Measurements from ENCODE around the gene BICD1. TPM values are rescaled to one million over a fixed set of nuclear protein-coding genes. Genes with fewer than 3 reads are reported as not detected.

Gene BICD1
- total RNA-seq, 1 donor from 2014 or later = 561 TPM

DNA sequence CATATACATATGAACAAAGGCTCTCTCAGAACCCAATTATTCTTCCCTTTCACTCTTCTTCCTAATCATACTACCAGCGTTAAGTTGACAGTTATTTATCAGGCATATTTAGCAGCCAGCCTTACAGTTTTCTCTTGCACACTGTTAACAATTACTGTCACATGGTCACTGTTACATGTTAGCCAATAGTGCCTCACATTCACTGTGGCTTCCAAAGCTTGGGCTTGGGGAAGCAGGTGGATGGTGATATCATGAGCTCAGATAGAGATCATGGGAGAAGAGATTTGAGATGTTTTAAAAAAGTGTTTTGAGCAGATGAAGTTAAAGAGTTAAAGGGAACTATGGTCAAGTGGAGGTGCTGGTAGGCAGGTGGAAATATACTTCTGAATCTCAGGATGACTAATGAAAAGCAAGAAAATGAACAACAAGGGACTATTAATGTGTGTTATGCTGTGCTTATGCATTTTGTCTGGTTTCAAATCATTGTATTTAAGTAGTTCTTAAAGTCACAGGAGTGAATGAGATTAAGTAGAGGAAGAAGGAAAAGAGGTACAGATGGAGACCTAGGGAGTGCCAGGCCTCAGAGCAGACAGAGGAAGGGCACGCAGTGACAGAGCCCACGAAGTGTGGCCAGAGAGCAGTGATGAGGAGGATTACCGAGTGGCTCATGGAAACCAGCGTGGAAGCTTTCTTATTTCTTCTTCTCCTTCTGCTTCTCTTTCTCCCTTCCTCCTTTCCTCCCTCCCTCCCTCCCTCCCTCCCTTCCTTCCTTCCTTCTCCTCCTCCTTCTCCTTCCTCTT is 39.6 kb downstream of the BICD1 start:
- H3K27me3 Mint-ChIP-seq (ENCODE audit: unreplicated experiment) = peaks cover 6% of the 10 kb centered on the region
- TF ChIP-seq, protein P1, sequence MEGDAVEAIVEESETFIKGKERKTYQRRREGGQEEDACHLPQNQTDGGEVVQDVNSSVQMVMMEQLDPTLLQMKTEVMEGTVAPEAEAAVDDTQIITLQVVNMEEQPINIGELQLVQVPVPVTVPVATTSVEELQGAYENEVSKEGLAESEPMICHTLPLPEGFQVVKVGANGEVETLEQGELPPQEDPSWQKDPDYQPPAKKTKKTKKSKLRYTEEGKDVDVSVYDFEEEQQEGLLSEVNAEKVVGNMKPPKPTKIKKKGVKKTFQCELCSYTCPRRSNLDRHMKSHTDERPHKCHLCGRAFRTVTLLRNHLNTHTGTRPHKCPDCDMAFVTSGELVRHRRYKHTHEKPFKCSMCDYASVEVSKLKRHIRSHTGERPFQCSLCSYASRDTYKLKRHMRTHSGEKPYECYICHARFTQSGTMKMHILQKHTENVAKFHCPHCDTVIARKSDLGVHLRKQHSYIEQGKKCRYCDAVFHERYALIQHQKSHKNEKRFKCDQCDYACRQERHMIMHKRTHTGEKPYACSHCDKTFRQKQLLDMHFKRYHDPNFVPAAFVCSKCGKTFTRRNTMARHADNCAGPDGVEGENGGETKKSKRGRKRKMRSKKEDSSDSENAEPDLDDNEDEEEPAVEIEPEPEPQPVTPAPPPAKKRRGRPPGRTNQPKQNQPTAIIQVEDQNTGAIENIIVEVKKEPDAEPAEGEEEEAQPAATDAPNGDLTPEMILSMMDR (IDR thresholded peaks at IDR 0.05; ENCODE audit: partially characterized antibody, unreplicated experiment) = no peak
- DNase-seq = no peak
- H3K27ac Mint-ChIP-seq (ENCODE audit: unreplicated experiment) = no peak overlapping the region
- H3K4me3 Mint-ChIP-seq (ENCODE audit: unreplicated experiment) = no peak overlapping the region
- peaks cover 11% of the 10 kb centered on the region for H3K36me3 Mint-ChIP-seq (ENCODE audit: unreplicated experiment)
- peaks cover 23% of the 10 kb centered on the region for H3K9me3 Mint-ChIP-seq (ENCODE audit: unreplicated experiment)
- peaks cover 36% of the 10 kb centered on the region for H3K4me1 Mint-ChIP-seq (ENCODE audit: low read depth, unreplicated experiment)

DNA sequence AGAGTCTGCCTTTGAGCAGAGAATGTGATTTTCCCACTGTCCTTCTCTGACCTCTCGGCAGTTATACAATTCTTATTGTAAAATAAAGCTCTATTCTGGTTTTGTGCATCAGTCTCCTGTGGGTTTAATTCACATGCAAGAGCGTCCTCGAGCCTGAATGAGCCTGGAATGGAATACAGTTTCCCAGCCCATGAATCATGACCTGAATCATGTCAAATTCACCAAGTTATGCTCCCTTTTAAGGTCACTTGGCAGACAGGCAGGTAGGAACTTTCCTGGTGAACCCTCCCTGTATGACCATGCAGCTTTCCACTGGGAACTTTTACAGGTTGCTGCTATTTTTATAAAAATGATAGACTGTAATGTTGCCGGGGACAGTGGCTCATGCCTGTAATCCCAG is 41.7 kb downstream of the BICD1 start:
- DNase-seq = no peak
- peak overlapping the region; percentile 49 for H3K27ac Mint-ChIP-seq (ENCODE audit: unreplicated experiment)
- TF ChIP-seq, protein P1 (IDR thresholded peaks at IDR 0.05; ENCODE audit: partially characterized antibody, unreplicated experiment) = no peak
- peaks cover 11% of the 10 kb centered on the region for H3K27me3 Mint-ChIP-seq (ENCODE audit: unreplicated experiment)
- H3K36me3 Mint-ChIP-seq (ENCODE audit: unreplicated experiment) = peaks cover 11% of the 10 kb centered on the region
- no peak overlapping the region for H3K4me3 Mint-ChIP-seq (ENCODE audit: unreplicated experiment)
- H3K9me3 Mint-ChIP-seq (ENCODE audit: unreplicated experiment) = peaks cover 17% of the 10 kb centered on the region
- peaks cover 35% of the 10 kb centered on the region for H3K4me1 Mint-ChIP-seq (ENCODE audit: low read depth, unreplicated experiment)

DNA sequence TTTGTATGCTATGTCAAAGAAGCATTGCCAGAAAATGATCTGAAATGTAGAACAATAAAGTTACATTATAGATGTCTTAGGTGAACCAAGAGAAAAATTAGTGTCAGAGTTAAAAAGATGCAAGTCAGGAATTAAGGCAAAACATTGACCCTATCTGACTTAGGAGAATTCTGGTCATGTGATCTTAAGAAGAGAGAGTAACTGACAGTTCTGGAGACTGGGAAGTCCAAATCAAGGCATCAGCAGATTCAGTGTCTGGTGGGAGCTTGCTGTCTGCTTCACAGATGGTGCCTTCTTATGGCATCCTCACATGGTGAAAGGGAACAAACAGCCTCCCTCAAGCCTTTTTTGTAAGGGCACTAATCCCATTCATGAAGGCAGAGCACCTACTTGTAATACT is 42.8 kb downstream of the BICD1 start:
- TF ChIP-seq, protein P1 (IDR thresholded peaks at IDR 0.05; ENCODE audit: partially characterized antibody, unreplicated experiment) = no peak

DNA sequence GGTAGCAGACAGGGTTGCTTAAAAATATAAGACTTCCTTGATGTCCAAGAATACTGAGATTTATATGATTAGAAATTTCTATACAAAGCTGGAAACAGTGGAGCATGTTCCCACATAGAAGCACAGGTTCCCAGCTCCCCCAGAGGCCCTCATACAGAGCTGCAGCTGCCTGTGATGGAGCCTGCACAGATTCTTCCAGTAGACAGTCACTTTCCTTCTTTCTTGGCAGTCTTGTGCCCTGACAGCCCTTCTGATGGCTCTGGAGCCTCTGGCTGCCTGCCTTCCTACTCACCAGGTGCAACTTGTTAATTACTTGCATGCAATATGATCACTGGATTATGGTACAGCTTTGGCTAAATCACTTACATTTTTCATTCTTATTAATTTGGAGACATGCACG is 44.4 kb downstream of the BICD1 start:
- peaks cover 12% of the 10 kb centered on the region for H3K27me3 Mint-ChIP-seq (ENCODE audit: unreplicated experiment)
- peak overlapping the region; percentile 71 for H3K27ac Mint-ChIP-seq (ENCODE audit: unreplicated experiment)
- no peak for DNase-seq
- H3K4me1 Mint-ChIP-seq (ENCODE audit: low read depth, unreplicated experiment) = peaks cover 59% of the 10 kb centered on the region
- TF ChIP-seq, protein P1 (IDR thresholded peaks at IDR 0.05; ENCODE audit: partially characterized antibody, unreplicated experiment) = no peak
- H3K9me3 Mint-ChIP-seq (ENCODE audit: unreplicated experiment) = peaks cover 32% of the 10 kb centered on the region
- H3K36me3 Mint-ChIP-seq (ENCODE audit: unreplicated experiment) = peaks cover 11% of the 10 kb centered on the region
- peak overlapping the region; percentile 4 for H3K4me3 Mint-ChIP-seq (ENCODE audit: unreplicated experiment)

More for the DNA sequence above, 42.8 kb downstream of the BICD1 start:
- peaks cover 44% of the 10 kb centered on the region for H3K4me1 Mint-ChIP-seq (ENCODE audit: low read depth, unreplicated experiment)
- DNase-seq = no peak
- H3K36me3 Mint-ChIP-seq (ENCODE audit: unreplicated experiment) = peaks cover 11% of the 10 kb centered on the region
- H3K4me3 Mint-ChIP-seq (ENCODE audit: unreplicated experiment) = peak overlapping the region; percentile 43
- peaks cover 11% of the 10 kb centered on the region for H3K27me3 Mint-ChIP-seq (ENCODE audit: unreplicated experiment)
- peaks cover 18% of the 10 kb centered on the region for H3K9me3 Mint-ChIP-seq (ENCODE audit: unreplicated experiment)
- peak overlapping the region; percentile 44 for H3K27ac Mint-ChIP-seq (ENCODE audit: unreplicated experiment)

DNA sequence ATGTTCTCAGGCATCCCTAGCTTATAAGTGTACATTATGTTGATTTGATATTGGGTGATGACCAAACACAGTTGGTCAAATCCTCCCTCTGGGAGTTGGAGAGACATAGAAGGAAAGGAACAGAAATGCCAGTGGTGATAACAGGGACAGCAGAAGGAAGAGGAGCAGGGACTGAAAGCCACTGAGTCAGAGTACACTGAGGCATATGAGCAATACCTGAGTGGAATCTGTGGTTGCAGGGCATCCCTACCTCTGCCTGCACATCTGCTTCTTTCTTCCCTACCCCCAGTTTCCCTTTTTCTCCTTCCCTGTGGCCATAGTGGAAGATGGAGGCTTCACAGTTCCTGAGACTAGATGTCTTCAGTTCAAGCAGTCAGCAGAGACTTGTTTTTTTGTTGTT is 44.9 kb downstream of the BICD1 start:
- Mint-ChIP-seq H3K27ac (ENCODE audit: unreplicated experiment) (peak overlapping the region; percentile 71), H3K36me3 (ENCODE audit: unreplicated experiment) (peaks cover 11% of the 10 kb centered on the region), H3K9me3 (ENCODE audit: unreplicated experiment) (peaks cover 34% of the 10 kb centered on the region), H3K4me3 (ENCODE audit: unreplicated experiment) (no peak overlapping the region), H3K4me1 (ENCODE audit: low read depth, unreplicated experiment) (peaks cover 64% of the 10 kb centered on the region), H3K27me3 (ENCODE audit: unreplicated experiment) (peaks cover 15% of the 10 kb centered on the region)
- DNase-seq = no peak
- TF ChIP-seq, protein P1 (IDR thresholded peaks at IDR 0.05; ENCODE audit: partially characterized antibody, unreplicated experiment) = no peak

Data from glutamatergic neuron (in vitro differentiated cells).